Osteoblast (primary cell): Measurements from ENCODE around the gene ALDOA. TPM values are rescaled to one million over a fixed set of nuclear protein-coding genes. Genes with fewer than 3 reads are reported as not detected.
A peak's percentile ranks its signal among the peaks of the same experiment; 100 is the strongest.
"Not testable (repeated sequence)": the region's sequence is repeated elsewhere in the genome, so short reads cannot be mapped to it uniquely, and the experiment has no call there.

Source experiments
- DNase-seq: peaks from one replicate; pipeline ENCODE4 v3.0.0; 2011; ENCODE audit warnings: low spot score, mixed read lengths; ENCODE audit not compliant: insufficient read length; ENCODE audit errors: missing footprints
- H2AFZ ChIP-seq: 2 replicates; pipeline ENCODE4 v1.6.0; 2011; ENCODE audit warnings: mild to moderate bottlenecking, low read length
- H3K27ac ChIP-seq: 2 replicates; pipeline ENCODE4 v1.5.1; 2011; ENCODE audit warnings: mild to moderate bottlenecking, low read depth, low read length, moderate library complexity
- H3K27me3 ChIP-seq: 2 replicates; pipeline ENCODE4 v1.6.0; 2012; ENCODE audit warnings: mild to moderate bottlenecking, control low read depth, inconsistent platforms, low read length, moderate library complexity; ENCODE audit not compliant: insufficient read depth
- H3K36me3 ChIP-seq: 2 replicates; pipeline ENCODE4 v1.5.1; 2011; ENCODE audit warnings: mild to moderate bottlenecking, low read length, control low read depth, moderate library complexity; ENCODE audit not compliant: insufficient read depth
- H3K4me1 ChIP-seq: 2 replicates; pipeline ENCODE4 v1.5.1; 2011; ENCODE audit warnings: mild to moderate bottlenecking, low read length, control low read depth, moderate library complexity; ENCODE audit not compliant: insufficient read depth
- H3K4me2 ChIP-seq: 2 replicates; pipeline ENCODE4 v1.6.0; 2011; ENCODE audit warnings: mild to moderate bottlenecking, low read length; ENCODE audit not compliant: insufficient read depth
- H3K4me3 ChIP-seq: fragments of 200-600 bp; sonication (generic); 3 replicates; pipeline ENCODE4 v1.5.1; 2012; ENCODE audit warnings: mild to moderate bottlenecking, low read length, inconsistent platforms; ENCODE audit not compliant: insufficient read depth
- H3K79me2 ChIP-seq: 2 replicates; pipeline ENCODE4 v1.6.0; 2012; ENCODE audit warnings: mild to moderate bottlenecking, low read length, control low read depth, inconsistent platforms; ENCODE audit not compliant: insufficient read depth
- H3K9me3 ChIP-seq: 2 replicates; pipeline ENCODE4 v1.5.1; 2011; ENCODE audit warnings: low read depth, low read length, control low read depth
- H4K20me1 ChIP-seq: 2 replicates; pipeline ENCODE4 v1.6.0; 2012; ENCODE audit warnings: mild to moderate bottlenecking, low read length, control low read depth; ENCODE audit not compliant: insufficient read depth
- total RNA-seq: library from RNA; depleted of rRNA; stranded (reverse); fragments of >200 nt; gene quantifications from 2 replicates; pipeline ENCODE4 v1.2.3, GENCODE V29; 2012
- TF ChIP-seq, protein P1 (sequence below): IDR thresholded peaks from 2 replicates; pipeline ENCODE4 v1.5.1; 2011; ENCODE audit warnings: mild to moderate bottlenecking, low read depth, low read length, moderate library complexity; ENCODE audit errors: extremely low read depth

Gene ALDOA
- total RNA-seq, 1 donor, result 705 TPM

- H2AFZ ChIP-seq, result no peak overlapping the region
- H3K27me3 ChIP-seq, result peaks cover 42% of the 10 kb centered on the region
- H3K4me1 ChIP-seq, result peaks cover 4% of the 10 kb centered on the region
- no peaks in the 10 kb centered on the region for H3K36me3 ChIP-seq
- no peak overlapping the region for H3K4me2 ChIP-seq
- peak; percentile 96 for DNase-seq
- peaks cover 6% of the 10 kb centered on the region for H4K20me1 ChIP-seq
- no peak overlapping the region for H3K27ac ChIP-seq
- no peak overlapping the region for H3K4me3 ChIP-seq
- TF ChIP-seq, protein P1, sequence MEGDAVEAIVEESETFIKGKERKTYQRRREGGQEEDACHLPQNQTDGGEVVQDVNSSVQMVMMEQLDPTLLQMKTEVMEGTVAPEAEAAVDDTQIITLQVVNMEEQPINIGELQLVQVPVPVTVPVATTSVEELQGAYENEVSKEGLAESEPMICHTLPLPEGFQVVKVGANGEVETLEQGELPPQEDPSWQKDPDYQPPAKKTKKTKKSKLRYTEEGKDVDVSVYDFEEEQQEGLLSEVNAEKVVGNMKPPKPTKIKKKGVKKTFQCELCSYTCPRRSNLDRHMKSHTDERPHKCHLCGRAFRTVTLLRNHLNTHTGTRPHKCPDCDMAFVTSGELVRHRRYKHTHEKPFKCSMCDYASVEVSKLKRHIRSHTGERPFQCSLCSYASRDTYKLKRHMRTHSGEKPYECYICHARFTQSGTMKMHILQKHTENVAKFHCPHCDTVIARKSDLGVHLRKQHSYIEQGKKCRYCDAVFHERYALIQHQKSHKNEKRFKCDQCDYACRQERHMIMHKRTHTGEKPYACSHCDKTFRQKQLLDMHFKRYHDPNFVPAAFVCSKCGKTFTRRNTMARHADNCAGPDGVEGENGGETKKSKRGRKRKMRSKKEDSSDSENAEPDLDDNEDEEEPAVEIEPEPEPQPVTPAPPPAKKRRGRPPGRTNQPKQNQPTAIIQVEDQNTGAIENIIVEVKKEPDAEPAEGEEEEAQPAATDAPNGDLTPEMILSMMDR, result peak; percentile 90
- H3K79me2 ChIP-seq, result no peaks in the 10 kb centered on the region
- no peaks in the 10 kb centered on the region for H3K9me3 ChIP-seq
Measured at GRCh38 chr16:30032083-30032819, 33.3 kb upstream of the ALDOA start.

- Histone ChIP-seq H3K27me3 (peaks cover 39% of the 10 kb centered on the region), H4K20me1 (peaks cover 6% of the 10 kb centered on the region), H3K27ac (no peak overlapping the region), H3K4me3 (peak overlapping the region; percentile 31), H3K4me2 (peak overlapping the region; percentile 75), H3K9me3 (no peaks in the 10 kb centered on the region), H2AFZ (peak overlapping the region; percentile 42), H3K36me3 (no peaks in the 10 kb centered on the region), H3K79me2 (no peaks in the 10 kb centered on the region), H3K4me1 (peaks cover 4% of the 10 kb centered on the region)
- TF ChIP-seq, protein P1, result no peak
- peak; percentile 62 for DNase-seq
Measured at GRCh38 chr16:30033270-30033669, 32.3 kb upstream of the ALDOA start.

- no peaks in the 10 kb centered on the region for H3K79me2 ChIP-seq
- no peak for DNase-seq
- no peak overlapping the region for H3K4me2 ChIP-seq
- no peaks in the 10 kb centered on the region for H3K36me3 ChIP-seq
- H3K9me3 ChIP-seq, result no peaks in the 10 kb centered on the region
- no peaks in the 10 kb centered on the region for H4K20me1 ChIP-seq
- H2AFZ ChIP-seq, result no peak overlapping the region
- no peak overlapping the region for H3K27ac ChIP-seq
- H3K4me1 ChIP-seq, result no peaks in the 10 kb centered on the region
- H3K4me3 ChIP-seq, result no peak overlapping the region
- TF ChIP-seq, protein P1, result no peak
- H3K27me3 ChIP-seq, result peaks cover 5% of the 10 kb centered on the region
Measured at GRCh38 chr16:30040221-30040620, 25.3 kb upstream of the ALDOA start.

- not testable (repeated sequence) for H3K36me3 ChIP-seq, H3K4me3 ChIP-seq, DNase-seq, H3K27me3 ChIP-seq, H3K4me1 ChIP-seq, H3K4me2 ChIP-seq, H3K27ac ChIP-seq, H3K79me2 ChIP-seq, H3K9me3 ChIP-seq, H4K20me1 ChIP-seq, H2AFZ ChIP-seq
Measured at GRCh38 chr16:30040690-30041089, 24.9 kb upstream of the ALDOA start.
